ENCODE measurements around the gene NTRK2.

The NTRK2 gene

DNA sequence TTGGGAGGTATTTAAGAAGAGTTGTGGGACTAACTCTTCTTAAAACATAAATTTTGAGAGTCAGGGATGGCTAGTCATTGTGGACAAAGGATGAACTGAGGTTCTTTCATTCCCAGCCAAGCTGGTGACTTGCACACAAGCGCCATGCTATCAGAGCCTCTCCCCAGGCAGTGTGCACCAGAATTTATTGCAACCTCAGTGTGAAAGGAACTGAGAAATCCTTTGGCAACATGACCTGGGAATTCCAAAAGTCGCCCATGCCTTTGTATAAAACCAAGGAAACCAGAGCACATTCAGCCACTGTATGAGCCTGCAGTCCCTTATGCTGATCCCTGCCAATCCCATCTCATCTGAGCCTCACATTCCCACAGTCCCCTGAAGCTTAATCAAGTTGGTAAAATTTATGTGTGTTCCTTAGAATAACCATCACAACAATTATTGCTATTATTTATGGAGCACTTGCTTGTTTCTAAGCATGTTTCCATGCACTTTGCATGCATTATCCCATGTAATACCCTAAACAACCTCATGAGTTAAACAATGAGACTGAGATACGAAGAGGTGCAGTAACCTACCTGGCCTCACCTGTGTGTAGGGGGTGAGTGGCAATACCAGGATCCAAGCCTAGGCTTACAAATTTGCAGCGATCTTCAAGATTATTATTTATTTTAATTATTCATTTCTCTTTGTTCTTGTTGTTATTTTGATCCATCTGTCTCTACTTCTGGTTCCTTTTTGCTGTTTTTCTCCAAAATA lies 116.4 kb downstream of the NTRK2 start:
- Histone ChIP-seq H3K36me3 (ENCODE audit: insufficient read depth, low read length) (no peaks in the 10 kb centered on the region), H3K9me3 (replicated peaks; ENCODE audit: low read length) (no peaks in the 10 kb centered on the region), H3K4me1 (ENCODE audit: control insufficient read depth, insufficient read depth, low read length) (no peaks in the 10 kb centered on the region), H3K4me3 (ENCODE audit: low read length) (no peak overlapping the region), H3K4me2 (ENCODE audit: low read length) (no peak overlapping the region), H3K9ac (ENCODE audit: low read depth, low read length) (no peak overlapping the region), H3K27me3 (ENCODE audit: control insufficient read depth, insufficient read depth, low read length) (no peaks in the 10 kb centered on the region)

DNA sequence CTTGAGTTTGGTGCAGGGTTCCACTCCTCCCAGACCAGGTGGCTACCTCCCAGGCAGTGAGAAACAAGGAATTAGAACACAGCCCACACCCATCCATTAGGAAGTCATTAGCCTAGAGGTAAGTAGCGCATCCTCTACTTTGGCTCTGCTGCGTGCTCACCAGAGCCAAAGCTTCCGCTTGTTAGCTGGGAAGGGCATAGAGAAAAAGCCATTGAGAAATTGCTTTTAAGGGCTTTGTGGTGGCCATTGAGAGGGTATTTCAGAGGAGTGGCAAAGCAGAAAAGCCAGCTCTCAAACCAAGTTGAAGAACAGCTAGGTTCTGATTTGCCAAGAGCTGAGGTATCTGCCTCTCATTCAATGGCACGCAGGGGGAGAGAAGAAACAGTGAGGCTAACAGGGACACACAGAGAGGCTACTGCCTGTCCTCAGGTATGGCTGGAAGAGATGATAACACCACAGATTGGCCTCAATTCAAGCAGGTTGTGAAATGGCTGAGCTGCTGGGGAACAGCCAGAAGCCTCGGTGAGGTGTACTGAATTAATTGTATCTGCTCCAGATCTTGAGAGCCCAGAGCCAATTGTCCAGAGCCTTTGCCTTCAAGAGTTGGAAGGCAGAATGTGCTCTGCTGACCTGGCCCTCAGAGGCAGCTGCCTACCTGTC lies 119.4 kb downstream of the NTRK2 start:
- H3K9me3 ChIP-seq (replicated peaks; ENCODE audit: low read length), result no peaks in the 10 kb centered on the region
- no peaks in the 10 kb centered on the region for H3K27me3 ChIP-seq (ENCODE audit: control insufficient read depth, insufficient read depth, low read length)
- no peak overlapping the region for H3K4me3 ChIP-seq (ENCODE audit: low read length)
- no peak overlapping the region for H3K4me2 ChIP-seq (ENCODE audit: low read length)
- no peaks in the 10 kb centered on the region for H3K36me3 ChIP-seq (ENCODE audit: insufficient read depth, low read length)
- H3K4me1 ChIP-seq (ENCODE audit: control insufficient read depth, insufficient read depth, low read length), result no peaks in the 10 kb centered on the region
- no peak overlapping the region for H3K9ac ChIP-seq (ENCODE audit: low read depth, low read length)

DNA sequence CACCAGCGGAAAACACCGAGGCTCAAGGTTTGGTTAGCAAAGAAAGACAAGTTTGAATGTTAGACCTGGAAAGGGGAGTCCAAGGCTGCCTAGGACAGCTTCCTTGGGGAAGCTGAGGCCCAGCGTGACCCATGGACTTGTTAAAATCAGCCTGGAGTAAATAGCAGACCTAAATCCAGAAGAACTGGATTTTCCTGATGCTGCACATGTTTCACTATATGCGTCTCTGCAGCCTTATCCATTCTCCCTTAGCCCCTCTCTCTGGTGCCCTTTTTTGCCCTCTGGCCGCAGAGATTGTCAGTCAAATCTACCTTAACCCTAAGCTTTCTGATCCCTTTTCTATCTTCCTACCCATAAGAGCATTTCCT lies 119.9 kb downstream of the NTRK2 start:
- H3K4me3 ChIP-seq (ENCODE audit: low read length), result no peak overlapping the region

DNA sequence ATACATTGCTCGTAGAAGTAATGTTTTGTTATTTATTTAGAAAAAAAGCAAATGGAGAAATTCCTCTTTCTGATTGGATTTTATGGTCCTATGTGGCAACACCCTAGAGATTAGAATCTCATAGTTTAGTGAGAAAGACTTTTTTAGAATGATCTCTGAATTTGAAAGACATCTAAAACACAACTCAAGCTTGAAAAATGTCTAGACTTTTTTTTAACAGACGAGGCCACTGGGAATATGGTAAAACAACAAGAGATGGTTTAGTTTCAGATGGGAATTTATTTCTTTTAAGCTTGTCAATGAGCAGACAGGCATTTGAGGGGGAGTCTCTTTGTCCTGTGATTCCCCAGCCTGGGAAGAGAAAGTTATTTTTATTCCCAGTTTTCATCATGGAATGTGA lies 122.1 kb downstream of the NTRK2 start:
- Histone ChIP-seq H3K9me3 (replicated peaks; ENCODE audit: low read length) (no peaks in the 10 kb centered on the region), H3K4me3 (ENCODE audit: low read length) (no peak overlapping the region), H3K4me1 (ENCODE audit: control insufficient read depth, insufficient read depth, low read length) (no peaks in the 10 kb centered on the region), H3K36me3 (ENCODE audit: insufficient read depth, low read length) (no peaks in the 10 kb centered on the region), H3K27me3 (ENCODE audit: control insufficient read depth, insufficient read depth, low read length) (no peaks in the 10 kb centered on the region), H3K4me2 (ENCODE audit: low read length) (no peak overlapping the region), H3K9ac (ENCODE audit: low read depth, low read length) (no peak overlapping the region)

More for the DNA sequence above, 119.9 kb downstream of the NTRK2 start:
- Histone ChIP-seq H3K9me3 (replicated peaks; ENCODE audit: low read length) (no peaks in the 10 kb centered on the region), H3K36me3 (ENCODE audit: insufficient read depth, low read length) (no peaks in the 10 kb centered on the region), H3K9ac (ENCODE audit: low read depth, low read length) (no peak overlapping the region), H3K4me1 (ENCODE audit: control insufficient read depth, insufficient read depth, low read length) (no peaks in the 10 kb centered on the region), H3K4me2 (ENCODE audit: low read length) (no peak overlapping the region), H3K27me3 (ENCODE audit: control insufficient read depth, insufficient read depth, low read length) (no peaks in the 10 kb centered on the region)

DNA sequence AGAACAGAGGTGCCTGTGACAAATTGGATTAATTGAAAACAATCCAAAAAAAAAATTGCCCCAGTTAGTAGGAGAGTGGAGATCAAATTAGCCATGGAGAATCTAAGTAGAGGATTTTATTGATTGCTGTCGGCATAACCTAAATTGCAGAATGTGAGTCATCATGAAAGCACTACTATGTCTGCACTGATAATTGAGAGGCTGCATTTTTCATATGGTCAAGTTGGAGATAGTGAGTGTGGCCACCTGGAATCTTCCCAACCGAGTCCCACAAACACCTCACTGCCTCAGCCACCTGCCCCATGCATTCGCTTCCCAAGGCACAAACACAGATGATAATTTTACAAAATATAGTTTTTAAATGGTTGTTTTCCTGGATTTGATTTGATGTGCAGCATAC lies 123.7 kb downstream of the NTRK2 start:
- no peaks in the 10 kb centered on the region for H3K36me3 ChIP-seq (ENCODE audit: insufficient read depth, low read length)
- no peaks in the 10 kb centered on the region for H3K9me3 ChIP-seq (replicated peaks; ENCODE audit: low read length)
- H3K4me3 ChIP-seq (ENCODE audit: low read length), result no peak overlapping the region
- H3K27me3 ChIP-seq (ENCODE audit: control insufficient read depth, insufficient read depth, low read length), result no peaks in the 10 kb centered on the region
- no peak overlapping the region for H3K4me2 ChIP-seq (ENCODE audit: low read length)
- no peaks in the 10 kb centered on the region for H3K4me1 ChIP-seq (ENCODE audit: control insufficient read depth, insufficient read depth, low read length)
- no peak overlapping the region for H3K9ac ChIP-seq (ENCODE audit: low read depth, low read length)

DNA sequence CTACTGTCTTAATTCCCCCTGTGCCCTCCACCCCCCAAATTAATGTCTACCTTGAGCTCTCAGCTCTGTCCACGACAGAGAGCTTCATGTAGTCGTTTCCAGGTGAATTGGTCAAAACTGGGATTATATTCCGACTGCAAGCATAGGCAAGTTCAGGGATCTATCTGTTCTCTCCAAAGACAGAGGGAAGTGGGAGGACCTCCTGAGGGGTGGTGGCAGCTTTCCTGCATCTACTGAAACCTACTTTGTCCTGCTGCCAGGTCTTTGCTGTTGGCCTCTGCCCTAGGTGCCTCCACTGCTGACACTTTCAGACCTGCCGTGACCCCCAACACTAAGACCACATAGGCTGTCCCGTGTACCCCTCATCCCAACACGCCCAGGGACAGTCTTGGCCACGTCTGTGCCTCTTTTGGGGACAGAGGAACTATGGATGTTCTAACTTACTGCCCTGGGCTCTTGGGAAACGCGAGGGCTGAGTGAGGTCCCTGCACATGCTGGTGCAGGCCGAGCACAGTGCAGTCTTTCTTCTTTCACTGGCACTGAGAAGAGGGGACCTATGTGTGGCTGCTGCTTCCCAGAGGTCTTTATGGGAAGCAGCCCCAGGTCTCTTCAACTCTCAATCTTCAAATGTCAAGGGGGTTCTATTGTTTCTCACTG lies 125.6 kb downstream of the NTRK2 start:
- H3K27me3 ChIP-seq (ENCODE audit: control insufficient read depth, insufficient read depth, low read length), result no peaks in the 10 kb centered on the region
- H3K4me1 ChIP-seq (ENCODE audit: control insufficient read depth, insufficient read depth, low read length), result no peaks in the 10 kb centered on the region
- H3K4me2 ChIP-seq (ENCODE audit: low read length), result no peak overlapping the region
- H3K36me3 ChIP-seq (ENCODE audit: insufficient read depth, low read length), result no peaks in the 10 kb centered on the region
- no peak overlapping the region for H3K4me3 ChIP-seq (ENCODE audit: low read length)
- no peak overlapping the region for H3K9ac ChIP-seq (ENCODE audit: low read depth, low read length)
- H3K9me3 ChIP-seq (replicated peaks; ENCODE audit: low read length), result no peaks in the 10 kb centered on the region

DNA sequence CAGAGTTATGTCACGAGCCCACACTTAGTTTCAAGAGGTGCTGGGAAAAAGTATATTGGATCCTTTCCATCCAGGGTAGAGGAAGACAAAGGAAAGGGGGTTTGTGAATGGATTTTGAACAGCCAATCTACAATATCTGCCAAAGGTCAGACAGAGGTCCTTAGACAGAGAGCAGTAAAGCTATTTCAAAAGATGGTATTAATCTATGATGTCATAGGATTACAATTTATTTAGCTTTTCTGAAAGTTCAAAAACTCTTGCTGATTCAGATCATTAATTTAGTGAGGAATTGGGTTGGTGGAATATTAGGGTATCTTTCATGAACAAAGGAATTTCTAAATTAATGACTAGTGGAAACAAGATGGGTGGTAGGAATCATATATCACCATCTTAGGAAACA lies 126.9 kb downstream of the NTRK2 start:
- Histone ChIP-seq H3K36me3 (ENCODE audit: insufficient read depth, low read length) (no peaks in the 10 kb centered on the region), H3K9me3 (replicated peaks; ENCODE audit: low read length) (no peaks in the 10 kb centered on the region), H3K27me3 (ENCODE audit: control insufficient read depth, insufficient read depth, low read length) (no peaks in the 10 kb centered on the region), H3K4me2 (ENCODE audit: low read length) (no peak overlapping the region), H3K4me3 (ENCODE audit: low read length) (no peak overlapping the region), H3K9ac (ENCODE audit: low read depth, low read length) (no peak overlapping the region), H3K4me1 (ENCODE audit: control insufficient read depth, insufficient read depth, low read length) (no peaks in the 10 kb centered on the region)

DNA sequence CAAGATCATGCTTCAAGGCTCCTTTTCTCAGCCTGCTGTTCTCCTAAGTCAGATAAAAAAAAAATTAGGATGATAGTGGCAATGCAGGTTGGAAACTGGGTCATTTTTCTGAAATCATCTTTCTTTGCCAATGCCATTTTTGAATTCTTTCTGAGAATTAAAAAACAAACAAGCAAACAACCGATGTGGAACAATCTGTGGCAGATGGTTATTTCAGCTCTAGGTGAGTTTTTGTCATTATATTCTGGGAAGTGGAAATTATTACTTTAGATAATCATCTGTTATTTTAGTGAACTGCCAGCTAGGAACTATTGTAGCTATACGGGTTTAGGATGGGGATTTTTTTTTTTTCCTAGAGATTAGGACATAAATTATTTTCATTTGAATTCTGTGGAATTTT lies 129.7 kb downstream of the NTRK2 start:
- Histone ChIP-seq H3K4me2 (ENCODE audit: low read length) (no peak overlapping the region), H3K4me1 (ENCODE audit: control insufficient read depth, insufficient read depth, low read length) (no peaks in the 10 kb centered on the region), H3K9me3 (replicated peaks; ENCODE audit: low read length) (no peaks in the 10 kb centered on the region), H3K4me3 (ENCODE audit: low read length) (no peak overlapping the region), H3K36me3 (ENCODE audit: insufficient read depth, low read length) (no peaks in the 10 kb centered on the region), H3K9ac (ENCODE audit: low read depth, low read length) (no peak overlapping the region), H3K27me3 (ENCODE audit: control insufficient read depth, insufficient read depth, low read length) (no peaks in the 10 kb centered on the region)

DNA sequence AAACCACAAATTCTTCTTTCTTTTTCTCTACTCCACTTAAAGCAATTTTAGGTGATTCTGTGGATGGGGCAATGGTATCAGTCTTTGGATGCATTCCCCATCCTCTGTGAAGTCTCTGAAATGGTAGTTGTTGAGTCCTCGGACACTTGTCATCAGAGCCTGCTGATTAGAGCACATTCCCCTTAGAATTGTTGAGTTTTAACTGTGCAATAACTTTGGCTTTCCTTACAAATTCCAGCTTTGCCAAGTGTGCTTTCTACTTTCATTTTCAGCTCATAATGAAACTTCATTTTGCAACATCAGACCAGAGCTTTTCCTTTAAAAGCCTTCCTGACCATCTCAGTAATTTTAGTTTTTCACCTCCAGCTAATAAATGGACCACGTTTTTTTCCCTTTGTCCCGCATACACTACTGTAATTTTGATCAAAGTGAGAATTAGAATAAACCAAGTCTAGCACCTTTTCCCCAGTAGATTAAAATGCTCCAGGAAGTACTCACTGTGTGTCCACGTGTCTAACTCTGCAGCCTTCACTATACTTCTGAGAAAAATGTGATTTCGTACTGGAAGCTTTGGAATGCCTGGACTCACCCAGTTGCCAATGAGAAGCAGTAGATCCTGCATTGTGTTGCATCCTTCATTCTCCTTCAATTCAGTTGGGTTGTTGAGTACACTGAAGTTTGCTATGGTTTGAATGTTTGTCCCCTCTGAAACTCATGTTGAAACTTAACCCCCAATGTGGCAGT lies 135.6 kb downstream of the NTRK2 start:
- no peak overlapping the region for H3K4me3 ChIP-seq (ENCODE audit: low read length)
- no peaks in the 10 kb centered on the region for H3K9me3 ChIP-seq (replicated peaks; ENCODE audit: low read length)
- H3K4me2 ChIP-seq (ENCODE audit: low read length), result no peak overlapping the region
- H3K4me1 ChIP-seq (ENCODE audit: control insufficient read depth, insufficient read depth, low read length), result no peaks in the 10 kb centered on the region
- no peaks in the 10 kb centered on the region for H3K27me3 ChIP-seq (ENCODE audit: control insufficient read depth, insufficient read depth, low read length)
- H3K9ac ChIP-seq (ENCODE audit: low read depth, low read length), result no peak overlapping the region
- H3K36me3 ChIP-seq (ENCODE audit: insufficient read depth, low read length), result no peaks in the 10 kb centered on the region

DNA sequence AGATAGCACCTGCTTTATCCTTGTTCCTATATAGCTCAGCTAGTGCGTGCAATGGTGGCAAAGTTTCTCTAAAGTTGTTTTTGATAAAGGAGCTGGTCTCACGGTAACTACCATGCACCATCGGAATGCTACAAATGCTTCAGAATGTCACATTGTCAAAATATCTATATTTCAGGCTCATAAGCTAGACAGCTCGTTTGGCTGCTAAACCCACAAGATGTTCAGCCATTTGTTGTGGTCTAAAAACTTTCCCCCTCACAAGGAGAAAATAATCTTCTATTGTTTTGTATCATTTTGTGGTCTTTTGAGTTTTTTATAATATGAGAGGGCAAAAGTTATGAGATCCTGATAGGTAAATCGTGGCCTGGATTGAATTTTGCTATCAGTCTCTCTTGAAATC lies 137.9 kb downstream of the NTRK2 start:
- H3K9me3 ChIP-seq (replicated peaks; ENCODE audit: low read length), result no peaks in the 10 kb centered on the region
- H3K4me3 ChIP-seq (ENCODE audit: low read length), result no peak overlapping the region
- H3K9ac ChIP-seq (ENCODE audit: low read depth, low read length), result no peak overlapping the region
- no peak overlapping the region for H3K4me2 ChIP-seq (ENCODE audit: low read length)
- no peaks in the 10 kb centered on the region for H3K27me3 ChIP-seq (ENCODE audit: control insufficient read depth, insufficient read depth, low read length)
- H3K36me3 ChIP-seq (ENCODE audit: insufficient read depth, low read length), result no peaks in the 10 kb centered on the region
- H3K4me1 ChIP-seq (ENCODE audit: control insufficient read depth, insufficient read depth, low read length), result no peaks in the 10 kb centered on the region

DNA sequence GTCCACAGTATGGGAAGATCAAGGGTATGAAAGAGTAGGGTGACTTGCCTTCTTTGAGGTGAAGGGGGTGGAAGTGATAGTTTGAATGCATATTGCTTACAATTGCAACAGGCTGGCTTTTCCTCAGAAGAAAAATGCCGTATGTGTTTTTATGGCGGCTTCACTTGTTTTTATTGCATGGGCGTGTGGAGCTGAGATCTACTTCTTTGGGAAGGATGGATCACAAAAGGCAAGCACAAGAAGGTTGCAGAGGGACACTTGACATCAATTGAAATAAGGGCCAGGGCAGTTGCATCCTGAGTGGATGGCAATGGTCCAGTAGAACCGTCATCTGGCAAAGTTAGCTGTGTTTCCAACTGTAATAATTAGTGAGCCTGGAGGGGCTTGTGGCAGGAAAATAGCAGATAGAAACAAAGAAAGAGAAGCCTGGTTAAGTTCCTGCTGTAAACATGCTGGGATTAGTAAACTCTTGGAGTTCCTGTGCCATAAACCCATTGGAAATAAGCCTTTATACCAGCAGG lies 138.4 kb downstream of the NTRK2 start:
- H3K4me2 ChIP-seq (ENCODE audit: low read length), result no peak overlapping the region
- no peak overlapping the region for H3K9ac ChIP-seq (ENCODE audit: low read depth, low read length)
- H3K4me3 ChIP-seq (ENCODE audit: low read length), result no peak overlapping the region

More for the DNA sequence above, 138.4 kb downstream of the NTRK2 start:
- Histone ChIP-seq H3K9me3 (replicated peaks; ENCODE audit: low read length) (no peaks in the 10 kb centered on the region), H3K27me3 (ENCODE audit: control insufficient read depth, insufficient read depth, low read length) (no peaks in the 10 kb centered on the region), H3K4me1 (ENCODE audit: control insufficient read depth, insufficient read depth, low read length) (no peaks in the 10 kb centered on the region), H3K36me3 (ENCODE audit: insufficient read depth, low read length) (no peaks in the 10 kb centered on the region)

Measured in skeletal muscle satellite cell (primary cell).